ENCODE data around the gene CLEC17A. TPM values are rescaled to one million over a fixed set of nuclear protein-coding genes. Genes with fewer than 3 reads are reported as not detected.

CLEC17A gene, protein sequence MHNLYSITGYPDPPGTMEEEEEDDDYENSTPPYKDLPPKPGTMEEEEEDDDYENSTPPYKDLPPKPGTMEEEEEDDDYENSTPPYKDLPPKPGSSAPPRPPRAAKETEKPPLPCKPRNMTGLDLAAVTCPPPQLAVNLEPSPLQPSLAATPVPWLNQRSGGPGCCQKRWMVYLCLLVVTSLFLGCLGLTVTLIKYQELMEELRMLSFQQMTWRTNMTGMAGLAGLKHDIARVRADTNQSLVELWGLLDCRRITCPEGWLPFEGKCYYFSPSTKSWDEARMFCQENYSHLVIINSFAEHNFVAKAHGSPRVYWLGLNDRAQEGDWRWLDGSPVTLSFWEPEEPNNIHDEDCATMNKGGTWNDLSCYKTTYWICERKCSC
- not detected in 2 replicates for total RNA-seq

GRCh38 chr19:14582894-14583340 is at the start of gene CLEC17A:
Gene CLEC17A (plus strand): TSS chr19:14583084. CDS start chr19:14583161, 77 bp downstream.

GRCh38 chr19:14571695-14572490 is 11.0 kb upstream of the CLEC17A start, which contains the start of gene NDUFB7:
Gene NDUFB7 (minus strand): TSS chr19:14572066. CDS start chr19:14572000, 66 bp downstream.

Other genes starting within 250 kb of the CLEC17A start
- 23.0 and 31.3 TPM in 2 replicates for gene ADGRE5, start 201.6 kb upstream of the CLEC17A start, total RNA-seq
- gene DDX39A, start 163.7 kb upstream of the CLEC17A start, total RNA-seq, result 35.3 and 38.0 TPM in 2 replicates
- 68.0 and 80.4 TPM in 2 replicates for gene PKN1, start 149.8 kb upstream of the CLEC17A start, total RNA-seq
- 0.44 and 0.56 TPM in 2 replicates for gene PTGER1, start 107.7 kb upstream of the CLEC17A start, total RNA-seq
- 50.0 and 51.2 TPM in 2 replicates for gene GIPC1, start 87.0 kb upstream of the CLEC17A start, total RNA-seq
- 49.2 and 56.2 TPM in 2 replicates for gene DNAJB1, start 64.7 kb upstream of the CLEC17A start, total RNA-seq
- 35.4 and 44.0 TPM in 2 replicates for gene TECR, start 53.5 kb upstream of the CLEC17A start, total RNA-seq
- 230 and 276 TPM in 2 replicates for gene NDUFB7, start 11.0 kb upstream of the CLEC17A start, total RNA-seq
- gene ADGRE3, start 91.8 kb downstream of the CLEC17A start, total RNA-seq, result not detected in 2 replicates
- 7.5 and 11.4 TPM in 2 replicates for gene ZNF333, start 107.0 kb downstream of the CLEC17A start, total RNA-seq
- gene ADGRE2, start 195.5 kb downstream of the CLEC17A start, total RNA-seq, result 0.24 and 0.31 TPM in 2 replicates

Measured in cardiac ventricle fibroblast (primary cell).